Pancreas (tissue), 10 donors: ENCODE results near the gene CD19. TPM values are rescaled to one million over a fixed set of nuclear protein-coding genes. Genes with fewer than 3 reads are reported as not detected.

Experiments used
- ATAC-seq, 4 donors: fragments of 200-7000 bp; cut with Tn5 transposase; one replicate each; pipeline versions ENCODE4 v1.8.0 to v1.9.1; 2020; ENCODE audit warnings: mild to moderate bottlenecking in 4 of 4, moderate library complexity in 4 of 4
- DNase-seq, 6 donors: peaks; one replicate each; pipeline ENCODE4 v3.0.0-alpha.2; 2020
- FAIRE-seq: peaks from 2 replicates; lab custom pipeline; 2012; peaks lifted over from hg19 to GRCh38; lab: Jason Lieb, UNC
- H3K27ac ChIP-seq, 4 donors: fragments of 200-600 bp; sonication (generic); 1 replicate in 3 of 4; 2 replicates in 1 of 4; pipeline versions ENCODE4 v1.5.0 to v1.8.0; 2020
- H3K27me3 ChIP-seq, 4 donors: fragments of 200-600 bp; one replicate each; pipeline ENCODE4 v1.8.0; 2021
- H3K36me3 ChIP-seq, 3 donors: fragments of 200-600 bp; sonication (generic) in 1 of 3; one replicate each; pipeline versions ENCODE4 v1.5.0 to v1.8.0; 2020 to 2021
- H3K4me1 ChIP-seq, 3 donors: fragments of 200-600 bp; one replicate each; pipeline ENCODE4 v1.8.0; 2021
- H3K4me3 ChIP-seq, 4 donors: fragments of 200-600 bp; sonication (generic) in 2 of 4; one replicate each; pipeline versions ENCODE4 v1.5.0 to v1.8.0; 2020 to 2021
- H3K9me3 ChIP-seq, 4 donors: fragments of 200-600 bp; one replicate each; pipeline ENCODE4 v1.8.0; 2021
- WGBS, 2 donors: extraction: QIAGEN DNeasy Blood & Tissue Kit; methylation state at CpG; one replicate each; pipeline ENCODE4 v1.1.7; 2013; 5-methylcytosine and 5-hydroxymethylcytosine counted together
- intact Hi-C, 3 donors: fragments of 100-400 bp; cut with DNase I; formaldehyde crosslinking; loops; one replicate each; pipeline versions ENCODE4 v1.11.1 to v1.14.2; 2022
- polyA plus RNA-seq, 2 donors: library from polyadenylated mRNA; stranded (reverse); fragments of 200-250 nt; gene quantifications; one replicate each; pipeline ENCODE4 v1.2.3, GENCODE V29; 2013
- total RNA-seq, 6 donors: library from RNA; stranded (reverse); fragmentation: NEBNext Ultra II Directional in 4 of 6; extraction: Animal tissue kit (Norgen Biotek cat#: 25700) in 4 of 6; gene quantifications; one replicate each; pipeline versions ENCODE4 v1.2.1 to v1.2.4, GENCODE V29; 2021 to 2023
- TF ChIP-seq, protein P1 (sequence below), 4 donors: fragments of 200-600 bp; sonication (generic) in 3 of 4; IDR thresholded peaks; one replicate each; pipeline versions ENCODE4 v1.5.0 to v1.8.0; 2021; ENCODE audit warnings: antibody characterized with exemption in 4 of 4
- donor health status: healthy with polysubstance abuse.
- donor health status: DM: no; HTN: no; CAD: no; lungs with moderate emphysema.
- donor health status: DM: no; HTN: no; CAD: no.
- donor health status: control.
- donor health status: control.
- donor health status: Bipolar disorder and iron deficiency.
- donor health status: DM: yes; HTN: yes; CAD: no.
- donor health status: DM: no; HTN: no; CAD: no.
- donor health status: DM: no; HTN: no; CAD: no.
- donor health status: DM: yes; HTN: yes; CAD: no.

Gene CD19
- total and polyA plus RNA-seq, 8 donors, result 0.08 to 0.15 (median 0.09) TPM; not detected in 4

DNA sequence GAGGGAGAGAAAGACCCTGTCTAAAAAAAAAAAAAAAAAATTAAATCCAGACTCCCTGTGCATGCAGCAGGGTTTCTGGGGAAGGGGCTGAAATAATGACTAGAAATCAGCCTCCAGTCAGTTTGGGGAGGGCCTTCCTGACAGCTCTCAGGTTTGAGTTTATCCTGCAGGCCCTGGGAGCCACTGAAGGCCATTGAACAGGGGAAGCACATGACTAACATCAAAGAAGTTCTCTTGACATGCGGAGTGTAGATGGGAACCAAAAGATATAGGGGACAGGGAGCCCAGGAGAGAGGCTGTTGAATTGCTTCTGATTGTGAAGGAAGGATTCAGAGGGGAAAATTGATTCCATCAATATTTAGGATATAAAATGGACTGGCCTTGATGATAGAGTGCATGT is 4.0 kb upstream of the CD19 start:
- no peaks in the 10 kb centered on the region for H3K36me3 ChIP-seq
- TF ChIP-seq, protein P1, sequence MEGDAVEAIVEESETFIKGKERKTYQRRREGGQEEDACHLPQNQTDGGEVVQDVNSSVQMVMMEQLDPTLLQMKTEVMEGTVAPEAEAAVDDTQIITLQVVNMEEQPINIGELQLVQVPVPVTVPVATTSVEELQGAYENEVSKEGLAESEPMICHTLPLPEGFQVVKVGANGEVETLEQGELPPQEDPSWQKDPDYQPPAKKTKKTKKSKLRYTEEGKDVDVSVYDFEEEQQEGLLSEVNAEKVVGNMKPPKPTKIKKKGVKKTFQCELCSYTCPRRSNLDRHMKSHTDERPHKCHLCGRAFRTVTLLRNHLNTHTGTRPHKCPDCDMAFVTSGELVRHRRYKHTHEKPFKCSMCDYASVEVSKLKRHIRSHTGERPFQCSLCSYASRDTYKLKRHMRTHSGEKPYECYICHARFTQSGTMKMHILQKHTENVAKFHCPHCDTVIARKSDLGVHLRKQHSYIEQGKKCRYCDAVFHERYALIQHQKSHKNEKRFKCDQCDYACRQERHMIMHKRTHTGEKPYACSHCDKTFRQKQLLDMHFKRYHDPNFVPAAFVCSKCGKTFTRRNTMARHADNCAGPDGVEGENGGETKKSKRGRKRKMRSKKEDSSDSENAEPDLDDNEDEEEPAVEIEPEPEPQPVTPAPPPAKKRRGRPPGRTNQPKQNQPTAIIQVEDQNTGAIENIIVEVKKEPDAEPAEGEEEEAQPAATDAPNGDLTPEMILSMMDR (IDR thresholded peaks at IDR 0.05), result no peak
- DNase-seq, result no peak
- intact Hi-C loops, result no loop called here
- no peak for FAIRE-seq
- no peaks in the 10 kb centered on the region for H3K9me3 ChIP-seq
- 81 to 91% methylated on average over 1 of the region's 1 CpG for WGBS, 2 donors
- H3K27me3 ChIP-seq, result no peaks in the 10 kb centered on the region
- no peak overlapping the region for H3K4me3 ChIP-seq
- no peak for ATAC-seq
- H3K27ac ChIP-seq, result no peak overlapping the region
- H3K4me1 ChIP-seq, result peaks cover 5 to 11% (median 8%) of the 10 kb centered on the region in 3 donors

- TF ChIP-seq, protein P1 (IDR thresholded peaks at IDR 0.05), result no peak
- Histone ChIP-seq H3K36me3 (no peaks in the 10 kb centered on the region), H3K9me3 (no peaks in the 10 kb centered on the region), H3K27ac (no peak overlapping the region), H3K27me3 (no peaks in the 10 kb centered on the region), H3K4me1 (peaks cover 0 to 2% (median 0%) of the 10 kb centered on the region in 3 donors), H3K4me3 (no peak overlapping the region)
- ATAC-seq, result no peak
- WGBS, 2 donors, result 80 to 83% methylated on average over 3 of the region's 3 CpGs
- no peak for FAIRE-seq
- DNase-seq, result no peak
- intact Hi-C loops, result no loop called here
Measured at GRCh38 chr16:28930203-28930602, 1.6 kb upstream of the CD19 start.

DNA sequence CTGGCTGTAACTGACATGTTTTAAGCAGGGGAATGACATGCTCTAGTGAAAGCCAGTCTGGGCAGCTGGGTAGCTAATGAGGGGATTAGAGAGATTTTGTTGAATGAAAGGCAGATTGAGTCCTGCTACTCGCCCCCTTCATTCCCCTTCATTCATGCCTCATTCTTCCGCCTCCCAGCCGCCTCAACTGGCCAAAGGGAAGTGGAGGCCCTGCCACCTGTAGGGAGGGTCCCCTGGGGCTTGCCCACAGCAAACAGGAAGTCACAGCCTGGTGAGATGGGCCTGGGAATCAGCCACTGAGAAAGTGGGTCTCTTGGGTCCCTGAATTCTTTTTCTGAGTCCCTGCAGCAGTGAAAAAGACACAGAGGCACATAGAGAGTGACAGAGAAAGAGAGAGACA is 1.1 kb upstream of the CD19 start:
- no peak for FAIRE-seq
- intact Hi-C loops, result no loop called here
- DNase-seq, result no peak
- no peaks in the 10 kb centered on the region for H3K36me3 ChIP-seq
- 70 to 87% methylated on average over 3 of the region's 3 CpGs for WGBS, 2 donors
- H3K4me1 ChIP-seq, result peaks cover 0 to 2% (median 0%) of the 10 kb centered on the region in 3 donors
- TF ChIP-seq, protein P1 (IDR thresholded peaks at IDR 0.05), result no peak
- no peak for ATAC-seq
- H3K27ac ChIP-seq, result no peak overlapping the region
- H3K27me3 ChIP-seq, result no peaks in the 10 kb centered on the region
- H3K9me3 ChIP-seq, result no peaks in the 10 kb centered on the region
- no peak overlapping the region for H3K4me3 ChIP-seq

DNA sequence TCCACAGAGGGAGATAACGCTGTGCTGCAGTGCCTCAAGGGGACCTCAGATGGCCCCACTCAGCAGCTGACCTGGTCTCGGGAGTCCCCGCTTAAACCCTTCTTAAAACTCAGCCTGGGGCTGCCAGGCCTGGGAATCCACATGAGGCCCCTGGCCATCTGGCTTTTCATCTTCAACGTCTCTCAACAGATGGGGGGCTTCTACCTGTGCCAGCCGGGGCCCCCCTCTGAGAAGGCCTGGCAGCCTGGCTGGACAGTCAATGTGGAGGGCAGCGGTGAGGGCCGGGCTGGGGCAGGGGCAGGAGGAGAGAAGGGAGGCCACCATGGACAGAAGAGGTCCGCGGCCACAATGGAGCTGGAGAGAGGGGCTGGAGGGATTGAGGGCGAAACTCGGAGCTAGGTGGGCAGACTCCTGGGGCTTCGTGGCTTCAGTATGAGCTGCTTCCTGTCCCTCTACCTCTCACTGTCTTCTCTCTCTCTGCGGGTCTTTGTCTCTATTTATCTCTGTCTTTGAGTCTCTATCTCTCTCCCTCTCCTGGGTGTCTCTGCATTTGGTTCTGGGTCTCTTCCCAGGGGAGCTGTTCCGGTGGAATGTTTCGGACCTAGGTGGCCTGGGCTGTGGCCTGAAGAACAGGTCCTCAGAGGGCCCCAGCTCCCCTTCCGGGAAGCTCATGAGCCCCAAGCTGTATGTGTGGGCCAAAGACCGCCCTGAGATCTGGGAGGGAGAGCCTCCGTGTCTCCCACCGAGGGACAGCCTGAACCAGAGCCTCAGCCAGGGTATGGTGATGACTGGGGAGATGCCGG is 769 bp downstream of the CD19 start:
- Histone ChIP-seq H3K27ac (no peak overlapping the region), H3K27me3 (no peaks in the 10 kb centered on the region), H3K4me1 (no peaks in the 10 kb centered on the region), H3K4me3 (no peak overlapping the region), H3K9me3 (no peaks in the 10 kb centered on the region), H3K36me3 (no peaks in the 10 kb centered on the region)
- intact Hi-C loops, result no loop called here
- DNase-seq, result peak in 1 of 6 donors; percentile 61
- no peak for FAIRE-seq
- WGBS, 2 donors, result 83 to 86% methylated on average over 18 to 20 of the region's 20 CpGs
- TF ChIP-seq, protein P1 (IDR thresholded peaks at IDR 0.05), result no peak
- ATAC-seq, result no peak

GRCh38 chr16:28933171-28933570 is 1.4 kb downstream of the CD19 start:
- FAIRE-seq (no peak), ATAC-seq (no peak), DNase-seq (no peak)
- Histone ChIP-seq H3K36me3 (no peaks in the 10 kb centered on the region), H3K27me3 (no peaks in the 10 kb centered on the region), H3K4me1 (no peaks in the 10 kb centered on the region), H3K9me3 (no peaks in the 10 kb centered on the region), H3K4me3 (no peak overlapping the region), H3K27ac (no peak overlapping the region)
- intact Hi-C loops, result no loop called here
- TF ChIP-seq, protein P1 (IDR thresholded peaks at IDR 0.05), result no peak
- 64 to 71% methylated on average over 8 of the region's 8 CpGs for WGBS, 2 donors
